Measurements from ENCODE around the gene DYNLT3. TPM values are rescaled to one million over a fixed set of nuclear protein-coding genes. Genes with fewer than 3 reads are reported as not detected.

The DYNLT3 gene
- polyA plus RNA-seq, 2 of the 4 experiments (the other 2 are of a cell fraction), result 26.8 to 27.3 TPM

GRCh38 chrX:37846141-37846540 is 1.2 kb downstream of the DYNLT3 start:
- H3K4me2 ChIP-seq, result peak overlapping the region; percentile 72
- H3K4me3 ChIP-seq, result no peak overlapping the region
- ATAC-seq, result no peak
- no peak for FAIRE-seq
- CTCF ChIA-PET, result interaction anchor here (1.1 kb wide), 1 partner anchor 101 kb away, joined by 3 read pairs; no protein-coding TSS in a partner anchor
- peaks cover 14% of the 10 kb centered on the region; the same call in 2 of the 3 replicates for H3K4me1 ChIP-seq
- POLR2A ChIA-PET, result no interaction called here
- no peak for TF ChIP-seq FOXS1 (CRISPR knock-in tag; IDR thresholded peaks at IDR 0.05)
- TF ChIP-seq, protein P1, sequence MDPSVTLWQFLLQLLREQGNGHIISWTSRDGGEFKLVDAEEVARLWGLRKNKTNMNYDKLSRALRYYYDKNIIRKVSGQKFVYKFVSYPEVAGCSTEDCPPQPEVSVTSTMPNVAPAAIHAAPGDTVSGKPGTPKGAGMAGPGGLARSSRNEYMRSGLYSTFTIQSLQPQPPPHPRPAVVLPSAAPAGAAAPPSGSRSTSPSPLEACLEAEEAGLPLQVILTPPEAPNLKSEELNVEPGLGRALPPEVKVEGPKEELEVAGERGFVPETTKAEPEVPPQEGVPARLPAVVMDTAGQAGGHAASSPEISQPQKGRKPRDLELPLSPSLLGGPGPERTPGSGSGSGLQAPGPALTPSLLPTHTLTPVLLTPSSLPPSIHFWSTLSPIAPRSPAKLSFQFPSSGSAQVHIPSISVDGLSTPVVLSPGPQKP (IDR thresholded peaks at IDR 0.05; ENCODE audit: low read depth, low read length), result no peak
- no peak for TF ChIP-seq FOSL2 (IDR thresholded peaks at IDR 0.05)
- TF ChIP-seq FOSL2 (CRISPR knock-in tag; IDR thresholded peaks at IDR 0.05), result 0 out of 2 replicates have a peak, but pooled peaks have one; percentile 14
- no peak for TF ChIP-seq KDM5A (IDR thresholded peaks at IDR 0.05)
- no peak for TF ChIP-seq PBX3 (IDR thresholded peaks at IDR 0.05)
- no peak for TF ChIP-seq FOSB (CRISPR knock-in tag; IDR thresholded peaks at IDR 0.05)
- TF ChIP-seq CBX2 (IDR thresholded peaks at IDR 0.05; ENCODE audit: borderline replicate concordance, low read depth), result no peak
- no peaks in the 10 kb centered on the region for H3K9me3 ChIP-seq
- no peak for DNase-seq (ENCODE audit: low read depth in 1 of 2, low spot score in 1 of 2)
- WGBS (ENCODE audit: missing lambda C conversion rate), result 90% methylated on average over 3 of the region's 3 CpGs
- H3K27ac ChIP-seq, result no peak overlapping the region

DNA sequence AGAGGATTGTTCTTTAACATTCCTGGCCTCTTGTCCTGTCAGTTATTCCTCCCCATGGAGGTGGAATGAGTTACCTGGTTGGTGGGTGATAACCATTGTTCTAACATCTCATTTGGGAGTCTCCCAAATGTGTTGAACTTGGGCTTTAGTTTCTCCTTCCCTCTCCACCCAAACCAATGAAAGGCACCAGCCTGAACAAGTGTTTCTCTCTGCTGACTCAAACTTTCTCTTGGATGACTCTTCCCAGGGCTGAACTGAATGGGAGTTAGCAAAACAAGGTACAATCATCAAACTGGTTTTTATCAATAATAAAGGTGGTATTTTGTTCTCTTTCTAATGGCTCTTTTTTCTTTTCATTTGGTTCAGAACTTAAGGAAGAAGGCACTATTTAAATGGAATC is 2.7 kb downstream of the DYNLT3 start:
- ChIA-PET POLR2A (no interaction called here), CTCF (no interaction called here)
- Histone ChIP-seq H3K4me3 (no peak overlapping the region), H3K4me2 (no peak overlapping the region), H3K4me1 (peaks cover 14% of the 10 kb centered on the region; the same call in 2 of the 3 replicates), H3K27ac (no peak overlapping the region), H3K9me3 (no peaks in the 10 kb centered on the region)
- FAIRE-seq, result peak; percentile 7
- TF ChIP-seq, protein P2, sequence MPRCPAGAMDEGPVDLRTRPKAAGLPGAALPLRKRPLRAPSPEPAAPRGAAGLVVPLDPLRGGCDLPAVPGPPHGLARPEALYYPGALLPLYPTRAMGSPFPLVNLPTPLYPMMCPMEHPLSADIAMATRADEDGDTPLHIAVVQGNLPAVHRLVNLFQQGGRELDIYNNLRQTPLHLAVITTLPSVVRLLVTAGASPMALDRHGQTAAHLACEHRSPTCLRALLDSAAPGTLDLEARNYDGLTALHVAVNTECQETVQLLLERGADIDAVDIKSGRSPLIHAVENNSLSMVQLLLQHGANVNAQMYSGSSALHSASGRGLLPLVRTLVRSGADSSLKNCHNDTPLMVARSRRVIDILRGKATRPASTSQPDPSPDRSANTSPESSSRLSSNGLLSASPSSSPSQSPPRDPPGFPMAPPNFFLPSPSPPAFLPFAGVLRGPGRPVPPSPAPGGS (IDR thresholded peaks at IDR 0.05), result no peak
- TF ChIP-seq EP300 (IDR thresholded peaks at IDR 0.05) (no peak), EHF (CRISPR knock-in tag; IDR thresholded peaks at IDR 0.05) (no peak), JUN (IDR thresholded peaks at IDR 0.05) (no peak), CBX8 (IDR thresholded peaks at IDR 0.05) (no peak), KDM1A (IDR thresholded peaks at IDR 0.05; ENCODE audit: low read depth) (no peak), MAZ (IDR thresholded peaks at IDR 0.05; ENCODE audit: borderline replicate concordance, low read depth, low read length) (no peak), NPAS2 (CRISPR knock-in tag; IDR thresholded peaks at IDR 0.05; ENCODE audit: borderline replicate concordance) (no peak), HOXA7 (CRISPR knock-in tag; IDR thresholded peaks at IDR 0.05) (no peak), GATA3 (IDR thresholded peaks at IDR 0.05; ENCODE audit: borderline replicate concordance) (no peak), ZNF302 (CRISPR knock-in tag; IDR thresholded peaks at IDR 0.05) (no peak), RFX5 (IDR thresholded peaks at IDR 0.05) (no peak), KDM5A (IDR thresholded peaks at IDR 0.05) (no peak), E2F6 (IDR thresholded peaks at IDR 0.05; ENCODE audit: borderline replicate concordance, low read depth) (no peak)
- TF ChIP-seq, protein P3, sequence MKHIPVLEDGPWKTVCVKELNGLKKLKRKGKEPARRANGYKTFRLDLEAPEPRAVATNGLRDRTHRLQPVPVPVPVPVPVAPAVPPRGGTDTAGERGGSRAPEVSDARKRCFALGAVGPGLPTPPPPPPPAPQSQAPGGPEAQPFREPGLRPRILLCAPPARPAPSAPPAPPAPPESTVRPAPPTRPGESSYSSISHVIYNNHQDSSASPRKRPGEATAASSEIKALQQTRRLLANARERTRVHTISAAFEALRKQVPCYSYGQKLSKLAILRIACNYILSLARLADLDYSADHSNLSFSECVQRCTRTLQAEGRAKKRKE (CRISPR knock-in tag; IDR thresholded peaks at IDR 0.05; ENCODE audit: low read depth), result no peak
- no peak for DNase-seq (ENCODE audit: low read depth in 1 of 2, low spot score in 1 of 2)
- no peak for ATAC-seq
